Epithelial cell of proximal tubule (primary cell): ENCODE results near the gene ZRSR2. TPM values are rescaled to one million over a fixed set of nuclear protein-coding genes. Genes with fewer than 3 reads are reported as not detected.

Experiments
- DNase-seq: peaks from one replicate; pipeline ENCODE4 v3.0.0-alpha.2; 2011; ENCODE audit warnings: low read depth
- H3K4me3 ChIP-seq: 2 replicates; pipeline ENCODE4 v1.5.1; 2011; ENCODE audit warnings: low read depth, mild to moderate bottlenecking, low read length
- CTCF ChIP-seq: conservative IDR thresholded peaks from 2 replicates; pipeline ENCODE4 v1.5.1; 2012; ENCODE audit warnings: low read depth, mild to moderate bottlenecking, low read length
- total RNA-seq: library from RNA; depleted of rRNA; stranded (reverse); fragments of >200 nt; gene quantifications from 2 replicates; pipeline ENCODE4 v1.2.3, GENCODE V29; 2015

Gene ZRSR2
- total RNA-seq, 1 donor from 2014 or later = 3.1 TPM

DNA sequence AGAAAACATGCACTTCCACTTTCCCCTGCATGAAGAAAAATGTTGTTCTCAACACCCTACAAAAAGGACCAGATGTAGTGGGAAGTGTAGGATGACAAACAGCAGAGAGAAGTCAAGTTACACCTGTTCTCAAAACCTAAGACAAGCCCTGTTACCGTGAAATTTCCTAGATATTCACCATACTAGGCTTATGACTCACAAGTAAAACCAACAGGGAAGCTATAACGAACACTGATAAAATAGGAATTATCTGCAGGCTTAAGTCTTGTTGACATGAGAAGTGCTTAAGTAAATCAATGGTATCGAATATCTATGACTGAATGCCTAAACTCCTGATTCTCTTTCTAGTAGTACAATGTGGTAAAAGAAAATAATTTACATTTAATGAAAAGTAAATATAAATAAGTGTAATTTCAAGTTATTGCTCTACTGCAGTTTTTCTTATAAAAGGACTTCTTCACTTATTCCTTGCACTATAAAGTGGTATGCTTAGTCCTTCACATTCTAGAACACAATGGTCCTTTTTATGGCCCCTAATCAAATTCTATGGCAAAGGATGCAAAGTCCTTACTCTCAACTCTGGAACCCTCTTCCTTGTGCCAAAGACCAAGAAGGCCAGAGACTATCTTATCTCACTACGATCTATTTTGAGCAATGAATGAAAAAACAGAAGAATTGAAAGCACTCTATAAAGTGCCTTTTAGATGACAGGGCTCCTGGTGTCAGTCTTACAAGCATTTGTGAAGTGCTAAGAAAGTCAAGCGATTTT lies 44.7 kb downstream of the ZRSR2 start:
- DNase-seq = no peak
- no peak for TF ChIP-seq CTCF
- no peak overlapping the region for H3K4me3 ChIP-seq

- no peak overlapping the region for H3K4me3 ChIP-seq
- peak; percentile 24 for TF ChIP-seq CTCF
- DNase-seq = no peak
These were observed 47.7 kb downstream of the ZRSR2 start for GRCh38 chrX:15838017-15838416.

GRCh38 chrX:15841853-15842516 lies 51.7 kb downstream of the ZRSR2 start:
- no peak for DNase-seq
- no peak overlapping the region for H3K4me3 ChIP-seq
- TF ChIP-seq CTCF = no peak

DNA sequence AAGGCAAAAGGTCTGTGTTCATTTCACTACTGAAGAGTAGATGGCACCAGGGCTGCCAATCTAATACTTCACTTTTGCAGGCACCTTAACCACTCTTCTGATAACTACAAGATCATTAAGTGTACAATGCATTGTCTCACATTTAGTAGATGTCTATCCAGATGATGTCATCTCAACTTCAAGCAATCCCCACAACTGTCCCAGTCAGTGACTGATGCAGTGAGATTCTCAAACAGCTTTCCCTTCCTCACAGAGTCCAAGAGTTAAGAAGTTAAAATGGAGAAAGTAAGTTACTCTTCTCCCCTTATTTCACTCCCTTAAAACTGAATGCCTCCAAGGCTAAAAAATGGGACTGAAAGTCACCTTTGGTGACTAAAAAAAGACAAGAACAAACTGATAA lies 53.7 kb downstream of the ZRSR2 start:
- TF ChIP-seq CTCF = no peak
- DNase-seq = no peak
- H3K4me3 ChIP-seq = no peak overlapping the region

GRCh38 chrX:15848576-15848975 lies 58.3 kb downstream of the ZRSR2 start:
- DNase-seq = no peak
- no peak overlapping the region for H3K4me3 ChIP-seq
- no peak for TF ChIP-seq CTCF

- TF ChIP-seq CTCF = peak; percentile 48
- DNase-seq = no peak
These were observed 59.3 kb downstream of the ZRSR2 start for GRCh38 chrX:15849555-15849954.

DNA sequence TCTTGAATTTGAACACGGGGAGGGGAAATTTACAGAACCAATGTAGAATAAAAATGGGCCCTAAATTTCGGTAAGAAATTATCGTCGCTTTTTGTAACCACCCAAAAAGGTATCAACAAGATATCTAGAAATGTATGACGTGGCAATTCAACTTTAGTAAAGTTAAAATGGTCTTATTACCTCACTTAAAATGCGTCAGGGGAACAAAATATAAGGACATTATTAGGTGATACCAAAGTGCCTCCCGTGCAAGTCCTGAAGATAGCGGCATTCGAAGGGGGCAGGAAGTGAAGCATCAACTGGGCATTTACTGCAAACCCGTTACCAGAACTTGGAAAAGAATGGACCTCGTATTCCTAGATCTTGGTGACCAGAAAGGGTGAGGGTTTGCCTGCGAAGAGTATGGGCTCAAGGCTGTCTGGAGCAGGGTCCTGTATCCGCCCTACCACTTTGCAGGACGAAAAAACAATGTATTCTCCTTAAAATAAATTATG lies 63.3 kb downstream of the ZRSR2 start:
- no peak for DNase-seq

More at GRCh38 chrX:15849555-15849954, 59.3 kb downstream of the ZRSR2 start:
- no peak overlapping the region for H3K4me3 ChIP-seq

More for the DNA sequence above, 63.3 kb downstream of the ZRSR2 start:
- TF ChIP-seq CTCF = no peak
- peak overlapping the region; percentile 69 for H3K4me3 ChIP-seq
